ENCODE measurements around the gene ZNF490.
A peak's percentile ranks its signal among the peaks of the same experiment; 100 is the strongest.
"Not testable (repeated sequence)": the region's sequence is repeated elsewhere in the genome, so short reads cannot be mapped to it uniquely, and the experiment has no call there.

The ZNF490 gene

DNA sequence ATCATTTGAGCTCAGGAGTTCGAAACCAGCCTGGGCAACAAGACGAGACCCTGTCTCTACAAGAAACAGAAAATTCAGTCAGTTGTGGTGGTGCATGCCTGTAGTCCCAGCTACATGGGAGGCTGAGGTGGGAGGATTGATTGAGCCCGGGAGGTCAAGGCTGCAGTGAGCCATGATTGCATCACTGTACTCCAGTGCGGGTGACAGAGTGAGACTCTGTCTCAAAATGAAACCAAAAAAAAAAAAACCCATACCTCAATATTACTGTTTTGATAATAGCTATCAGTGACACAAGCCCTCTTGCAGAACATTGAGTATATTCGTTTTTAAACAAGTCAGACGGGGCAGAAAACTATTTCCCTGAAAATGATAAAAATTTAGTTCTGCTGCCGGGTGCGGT lies 16.3 kb upstream of the ZNF490 start:
- no peak overlapping the region for H3K4me3 ChIP-seq (ENCODE audit: low read length)
- no peak for DNase-seq (ENCODE audit: low read depth, low spot score)

DNA sequence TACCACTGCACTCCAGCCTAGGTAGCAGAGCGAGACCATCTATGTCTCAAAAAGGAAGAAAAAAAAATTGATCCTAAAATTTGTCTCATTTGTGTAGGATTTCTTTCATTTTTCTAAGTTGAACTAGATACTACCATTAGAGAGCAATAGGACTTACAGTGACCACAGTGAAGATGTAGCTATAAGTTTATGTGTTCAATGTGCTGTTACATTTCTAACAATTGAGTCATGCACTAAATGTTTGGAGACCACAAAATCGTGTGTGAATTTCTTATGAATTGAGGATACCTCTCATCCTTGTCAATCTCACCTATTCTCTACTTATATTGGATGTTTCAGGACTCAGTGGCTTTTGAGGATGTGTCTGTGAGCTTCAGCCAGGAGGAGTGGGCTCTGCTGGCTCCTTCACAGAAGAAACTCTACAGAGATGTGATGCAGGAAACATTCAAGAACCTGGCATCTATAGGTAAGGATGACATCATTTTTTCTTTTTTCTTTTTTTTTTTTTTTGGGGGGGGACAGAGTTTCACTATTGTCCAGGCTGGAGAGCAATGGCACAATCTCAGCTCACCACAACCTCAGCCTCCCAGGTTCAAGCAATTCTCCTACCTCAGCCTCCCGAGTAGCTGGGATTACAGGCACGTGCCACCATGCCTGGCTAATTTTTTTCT lies 12.9 kb upstream of the ZNF490 start:
- H3K4me3 ChIP-seq (ENCODE audit: low read length): no peak overlapping the region
- no peak for DNase-seq (ENCODE audit: low read depth, low spot score)

DNA sequence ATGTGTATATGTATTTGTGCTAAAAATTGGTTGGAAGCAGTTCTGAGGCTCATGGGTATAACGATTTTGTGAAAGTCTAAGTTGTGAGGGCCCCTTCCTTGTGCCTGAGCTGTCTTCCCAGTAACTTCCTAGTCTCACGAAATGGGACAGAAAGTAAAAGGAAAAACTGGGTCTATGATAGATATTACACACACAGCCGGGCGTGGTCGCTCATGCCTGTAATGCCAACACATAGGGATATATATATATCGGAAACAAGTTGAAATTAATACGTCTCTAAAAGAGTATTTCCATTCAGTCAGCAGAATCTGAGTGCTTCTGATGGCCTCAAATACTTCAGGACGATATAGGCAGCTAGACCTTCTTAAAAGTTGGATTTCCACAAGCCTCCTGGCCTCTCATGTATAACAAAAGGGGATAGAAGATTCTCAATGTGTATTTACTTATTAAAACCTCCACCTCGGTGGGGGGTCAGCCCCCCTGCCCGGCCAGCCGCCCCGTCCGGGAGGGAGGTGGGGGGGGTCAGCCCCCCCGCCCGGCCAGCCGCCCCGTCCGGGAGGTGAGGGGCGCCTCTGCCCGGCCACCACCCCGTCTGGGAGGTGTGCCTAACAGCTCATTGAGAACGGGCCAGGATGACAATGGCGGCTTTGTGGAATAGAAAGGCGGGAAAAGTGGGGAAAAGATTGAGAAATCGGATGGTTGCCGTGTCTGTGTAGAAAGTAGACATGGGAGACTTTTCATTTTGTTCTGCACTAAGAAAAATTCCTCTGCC lies 10.8 kb upstream of the ZNF490 start:
- not testable (repeated sequence) for DNase-seq (ENCODE audit: low read depth, low spot score); H3K4me3 ChIP-seq (ENCODE audit: low read length)

DNA sequence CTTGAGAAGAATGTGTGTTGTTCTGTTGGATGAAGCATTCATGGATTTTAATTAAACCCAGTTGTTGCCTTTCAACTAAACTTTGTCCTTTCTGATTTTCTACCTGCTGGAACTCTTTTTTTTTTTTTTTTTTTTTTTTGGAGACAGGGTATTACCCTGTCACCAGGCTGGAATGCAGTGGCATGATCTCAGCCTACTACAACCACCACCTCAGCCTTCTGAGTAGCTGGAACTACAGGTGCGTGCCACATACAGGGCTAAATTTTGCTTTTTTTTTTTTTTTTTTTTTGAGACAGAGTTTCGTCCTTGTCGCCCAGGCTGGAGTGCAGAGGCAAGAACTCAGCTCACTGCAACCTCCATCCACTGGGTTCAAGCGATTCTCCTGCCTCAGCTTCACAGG lies 7.0 kb upstream of the ZNF490 start:
- DNase-seq (ENCODE audit: low read depth, low spot score): no peak
- H3K4me3 ChIP-seq (ENCODE audit: low read length): no peak overlapping the region

DNA sequence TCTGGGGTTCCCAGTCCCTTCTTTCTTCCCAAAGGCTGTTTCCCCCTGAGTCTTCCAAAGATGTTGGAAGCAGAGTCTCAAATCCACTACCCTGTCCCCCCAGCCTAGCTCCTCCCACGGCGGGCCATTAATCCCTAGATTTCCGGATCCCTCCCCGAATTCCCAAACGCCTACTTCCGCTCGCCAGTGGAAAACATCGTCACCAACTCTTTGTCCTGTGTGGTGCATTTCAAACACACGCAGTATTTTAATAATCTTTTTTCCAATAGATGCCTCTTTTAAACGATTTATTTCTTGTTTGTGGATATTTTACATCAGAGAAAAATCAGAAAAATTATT lies 717 bp upstream of the ZNF490 start:
- peak overlapping the region; percentile 68 for H3K4me3 ChIP-seq (ENCODE audit: low read length)
- DNase-seq (ENCODE audit: low read depth, low spot score): no peak

DNA sequence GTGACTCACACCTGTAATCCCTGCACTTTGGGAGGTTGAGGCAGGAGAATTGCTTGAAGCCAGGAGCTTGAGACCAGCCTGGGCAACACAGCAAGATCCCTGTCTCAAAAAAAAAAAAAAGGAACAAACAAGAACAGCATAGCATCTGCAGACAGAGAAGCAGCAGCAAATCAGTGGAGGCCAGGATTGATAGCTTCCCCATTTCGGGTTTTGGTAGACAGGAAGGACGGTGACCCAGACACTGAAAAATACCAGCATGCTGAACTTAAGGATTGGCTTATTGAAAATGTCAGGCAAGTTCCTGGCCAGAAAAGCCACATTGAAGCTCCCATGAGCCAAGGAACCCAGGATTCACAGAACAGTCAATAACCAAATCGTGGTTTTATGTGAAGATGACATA lies 3.0 kb downstream of the ZNF490 start:
- no peak overlapping the region for H3K4me3 ChIP-seq (ENCODE audit: low read length)
- DNase-seq (ENCODE audit: low read depth, low spot score): no peak

DNA sequence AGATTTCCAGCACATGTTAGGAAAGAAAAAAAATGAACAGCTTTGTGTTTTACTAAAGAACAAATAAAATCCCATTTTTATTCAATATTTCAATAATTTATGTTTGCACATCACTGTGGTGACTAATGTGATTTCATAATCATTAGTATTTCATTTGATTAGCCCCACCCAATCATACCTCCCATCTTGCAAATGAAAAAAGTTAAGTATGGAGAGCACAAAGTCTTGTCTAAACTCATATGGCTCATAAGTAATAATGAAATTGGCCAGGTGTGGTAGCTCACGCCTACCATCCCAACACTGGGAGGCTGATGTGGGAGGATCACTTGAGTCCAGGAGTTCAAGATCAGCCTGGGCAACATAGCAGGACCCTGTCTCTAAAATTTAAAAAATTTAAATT lies 3.8 kb downstream of the ZNF490 start:
- no peak for DNase-seq (ENCODE audit: low read depth, low spot score)
- no peak overlapping the region for H3K4me3 ChIP-seq (ENCODE audit: low read length)

DNA sequence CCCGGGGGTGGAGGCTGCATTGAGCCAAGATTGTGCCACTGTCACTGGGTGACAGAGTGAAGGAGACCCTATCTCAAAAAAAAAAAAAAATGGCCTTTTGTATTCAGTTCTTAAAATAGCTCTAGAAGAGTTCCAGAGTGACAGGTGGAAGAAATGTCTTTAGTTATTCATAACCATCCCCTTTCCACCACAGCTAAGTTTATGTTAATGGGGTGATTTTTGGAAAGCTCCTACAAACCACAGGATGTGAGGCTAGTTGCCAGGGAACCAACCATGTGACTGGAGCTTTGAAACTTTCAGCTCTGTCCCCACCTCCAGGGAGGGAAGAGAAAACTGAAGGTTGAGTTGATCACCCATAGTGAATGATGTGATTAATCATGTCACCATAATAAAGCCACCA lies 6.9 kb downstream of the ZNF490 start:
- peak; percentile 75 for DNase-seq (ENCODE audit: low read depth, low spot score)
- H3K4me3 ChIP-seq (ENCODE audit: low read length): no peak overlapping the region

DNA sequence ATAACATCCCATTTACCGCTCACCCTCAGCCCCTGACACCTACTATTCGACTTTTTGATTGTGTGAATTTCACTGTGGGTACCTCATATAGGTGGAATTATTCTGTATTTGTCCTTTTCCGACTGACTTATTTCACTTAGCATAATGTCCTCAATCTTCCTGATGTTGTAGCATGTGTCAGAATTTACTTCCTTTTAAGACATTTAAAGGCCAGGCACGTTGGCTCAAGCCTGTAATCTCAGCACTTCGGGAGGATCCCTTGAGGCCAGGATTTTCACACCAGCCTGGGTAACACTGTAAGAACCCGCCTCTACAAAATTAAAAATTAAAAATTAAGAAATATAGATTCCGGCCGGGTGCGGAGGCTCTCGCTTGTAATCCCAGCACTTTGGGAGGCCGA lies 13.0 kb downstream of the ZNF490 start:
- H3K4me3 ChIP-seq (ENCODE audit: low read length): no peak overlapping the region

DNA sequence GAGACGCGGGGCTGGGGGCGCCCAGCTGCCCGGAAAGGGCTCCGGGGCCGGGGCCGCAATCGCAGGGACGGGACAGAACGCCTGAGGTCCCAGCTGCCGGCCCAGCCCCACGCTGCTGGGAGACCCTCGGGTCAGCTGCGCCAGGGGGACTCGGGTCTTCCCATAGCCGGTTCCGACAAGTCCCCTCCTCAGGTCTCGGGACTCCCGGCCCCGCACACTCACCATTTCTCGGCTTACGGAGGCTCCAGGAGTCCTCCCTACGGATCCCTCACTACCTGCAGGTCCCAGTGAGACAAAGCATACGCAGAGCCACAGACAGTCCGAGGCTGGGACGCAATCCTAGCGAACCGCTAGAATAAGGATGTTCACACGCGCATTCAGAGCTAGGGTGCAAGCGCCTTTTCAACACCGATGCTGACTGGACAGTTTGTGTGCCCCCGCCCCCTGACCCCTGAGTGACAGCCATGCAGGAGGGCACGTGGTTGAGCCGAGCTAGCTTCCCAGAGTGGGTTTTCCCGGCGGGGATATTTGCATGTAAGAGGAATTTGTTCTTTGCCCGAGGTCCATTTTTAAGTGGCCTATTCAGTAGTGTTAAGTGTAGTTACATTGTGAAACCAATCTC lies 13.6 kb downstream of the ZNF490 start:
- no peak overlapping the region for H3K4me3 ChIP-seq (ENCODE audit: low read length)
- DNase-seq (ENCODE audit: low read depth, low spot score): no peak

More for the DNA sequence above, 13.0 kb downstream of the ZNF490 start:
- DNase-seq (ENCODE audit: low read depth, low spot score): no peak

DNA sequence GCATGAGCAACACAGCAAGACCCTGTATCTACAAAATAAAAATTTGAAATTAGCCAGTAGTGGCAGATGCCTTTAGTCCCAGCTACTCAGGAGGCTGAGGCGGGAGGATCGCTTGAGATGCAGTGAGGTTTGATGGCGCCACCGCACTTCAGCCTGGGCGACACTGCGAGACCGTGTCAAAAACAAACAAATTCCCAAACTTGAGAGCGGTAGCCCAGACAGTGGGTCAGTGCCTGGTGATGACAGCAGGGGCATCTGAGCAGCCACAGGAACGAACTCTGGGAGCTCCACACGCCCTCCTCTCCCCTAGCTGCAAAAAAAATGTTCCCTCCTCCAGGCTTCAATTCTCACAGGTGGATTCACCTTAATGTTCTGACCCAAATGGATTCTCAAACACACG lies 14.1 kb downstream of the ZNF490 start:
- H3K4me3 ChIP-seq (ENCODE audit: low read length): no peak overlapping the region
- no peak for DNase-seq (ENCODE audit: low read depth, low spot score)

DNA sequence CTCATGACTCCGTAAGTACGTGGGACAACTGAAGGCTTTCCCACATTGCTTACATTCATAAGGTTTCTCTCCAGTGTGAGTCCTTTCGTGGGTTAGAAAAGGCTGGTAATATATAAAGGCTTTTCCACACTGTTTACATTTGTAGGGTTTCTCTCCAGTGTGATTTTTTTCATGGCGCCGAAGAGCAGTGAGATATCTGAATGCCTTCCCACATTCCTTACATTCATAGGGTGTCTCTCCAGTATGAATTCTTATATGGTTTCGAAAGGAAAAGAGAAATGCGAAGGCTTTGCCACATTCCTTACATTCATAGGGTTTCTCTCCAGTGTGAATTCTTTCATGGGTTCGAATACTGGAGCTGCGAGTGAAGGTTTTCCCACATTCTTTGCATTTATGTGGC lies 29.5 kb downstream of the ZNF490 start:
- no peak for DNase-seq (ENCODE audit: low read depth, low spot score)
- H3K4me3 ChIP-seq (ENCODE audit: low read length): no peak overlapping the region

DNA sequence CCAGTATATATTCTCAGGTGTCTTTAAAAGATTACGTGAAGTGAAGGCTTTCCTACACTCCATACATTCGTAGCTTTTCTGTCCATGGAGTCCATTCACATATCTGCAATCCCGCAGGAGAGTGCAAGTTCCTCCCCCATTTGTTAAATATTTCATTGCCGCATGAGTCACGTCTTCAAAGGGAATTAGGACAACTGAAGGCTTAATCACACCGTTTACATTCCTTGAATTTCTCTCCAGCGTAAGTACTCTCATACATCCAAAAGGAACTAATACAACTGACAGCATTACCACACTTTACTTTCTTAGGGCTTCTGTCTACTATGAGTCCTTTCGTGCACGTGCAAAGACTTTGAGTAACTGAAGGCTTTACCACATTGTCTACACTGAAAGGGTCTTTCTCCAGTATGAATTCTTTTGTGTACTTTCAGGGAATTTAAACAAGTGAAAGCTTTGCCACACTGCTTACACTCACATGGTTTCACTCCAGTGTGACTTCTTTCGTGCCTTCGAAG lies 30.4 kb downstream of the ZNF490 start:
- no peak overlapping the region for H3K4me3 ChIP-seq (ENCODE audit: low read length)
- no peak for DNase-seq (ENCODE audit: low read depth, low spot score)

DNA sequence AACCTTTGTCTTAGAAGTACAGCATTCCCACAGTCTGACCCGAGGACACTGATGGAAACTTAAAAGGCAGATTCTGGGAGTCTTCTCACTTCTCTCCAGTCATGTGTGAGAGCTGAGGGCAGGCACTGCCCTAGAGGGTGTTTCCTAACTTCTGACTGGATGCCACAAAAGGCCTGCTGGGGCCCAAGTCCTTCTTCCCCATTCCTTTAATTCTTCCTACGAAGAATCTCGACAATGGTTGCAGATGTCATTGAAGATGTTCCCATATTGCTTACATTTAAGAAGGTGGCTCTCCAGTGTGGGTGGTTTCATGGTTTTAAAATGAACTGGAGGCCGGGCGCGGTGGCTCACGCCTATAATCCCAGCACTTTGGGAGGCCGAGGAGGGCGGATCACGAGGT lies 32.0 kb downstream of the ZNF490 start:
- no peak for DNase-seq (ENCODE audit: low read depth, low spot score)
- no peak overlapping the region for H3K4me3 ChIP-seq (ENCODE audit: low read length)

DNA sequence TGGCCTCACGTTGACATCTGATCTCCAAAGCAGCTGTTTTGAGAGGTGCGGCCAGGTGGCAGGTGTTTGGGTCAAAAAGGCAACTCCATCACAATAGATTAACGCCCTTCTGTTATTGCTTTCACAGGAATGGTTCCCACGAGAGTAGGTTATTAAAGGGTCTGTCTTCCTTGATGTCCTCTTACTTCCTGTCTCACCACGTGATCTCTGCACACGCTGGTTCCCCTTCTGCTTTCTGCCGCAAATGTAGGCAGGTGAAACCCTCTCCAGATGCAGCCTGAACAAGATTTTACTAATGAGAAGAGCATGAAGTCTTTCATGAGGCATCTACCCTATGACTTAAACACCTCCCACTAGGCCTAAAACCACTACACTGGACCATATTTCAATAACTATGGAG lies 36.6 kb downstream of the ZNF490 start:
- DNase-seq (ENCODE audit: low read depth, low spot score): peak; percentile 50
- H3K4me3 ChIP-seq (ENCODE audit: low read length): no peak overlapping the region

DNA sequence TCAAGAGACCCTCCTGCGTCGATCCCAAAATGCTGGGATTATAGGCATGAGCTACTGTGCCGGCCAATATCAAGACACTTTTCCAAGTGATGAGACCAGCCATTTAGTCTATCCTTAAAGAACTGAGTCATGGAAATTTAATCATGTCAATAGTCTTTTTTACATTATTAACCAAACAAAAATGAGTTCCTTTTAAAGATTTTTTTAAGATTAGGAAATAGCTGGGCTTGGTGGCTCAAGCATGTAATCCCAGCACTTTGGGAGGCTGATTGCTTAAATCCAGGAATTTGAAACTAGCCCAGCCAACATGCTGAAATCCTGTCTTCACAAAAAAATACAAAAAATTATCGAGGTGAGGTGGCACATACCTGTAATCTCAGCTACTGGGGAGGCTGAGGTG lies 42.7 kb downstream of the ZNF490 start:
- no peak overlapping the region for H3K4me3 ChIP-seq (ENCODE audit: low read length)
- DNase-seq (ENCODE audit: low read depth, low spot score): no peak

DNA sequence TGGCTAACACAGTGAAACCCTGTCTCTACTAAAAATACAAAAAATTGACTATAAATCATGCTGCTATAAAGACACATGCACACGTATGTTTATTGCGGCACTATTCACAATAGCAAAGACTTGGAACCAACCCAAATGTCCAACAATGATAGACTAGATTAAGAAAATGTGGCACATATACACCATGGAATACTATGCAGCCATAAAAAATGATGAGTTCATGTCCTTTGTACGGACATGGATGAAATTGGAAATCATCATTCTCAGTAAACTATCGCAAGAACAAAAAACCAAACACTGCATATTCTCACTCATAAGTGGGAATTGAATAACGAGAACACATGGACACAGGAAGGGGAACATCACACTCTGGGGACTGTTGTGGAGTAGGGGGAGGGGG lies 44.2 kb downstream of the ZNF490 start:
- DNase-seq (ENCODE audit: low read depth, low spot score); H3K4me3 ChIP-seq (ENCODE audit: low read length): not testable (repeated sequence)

DNA sequence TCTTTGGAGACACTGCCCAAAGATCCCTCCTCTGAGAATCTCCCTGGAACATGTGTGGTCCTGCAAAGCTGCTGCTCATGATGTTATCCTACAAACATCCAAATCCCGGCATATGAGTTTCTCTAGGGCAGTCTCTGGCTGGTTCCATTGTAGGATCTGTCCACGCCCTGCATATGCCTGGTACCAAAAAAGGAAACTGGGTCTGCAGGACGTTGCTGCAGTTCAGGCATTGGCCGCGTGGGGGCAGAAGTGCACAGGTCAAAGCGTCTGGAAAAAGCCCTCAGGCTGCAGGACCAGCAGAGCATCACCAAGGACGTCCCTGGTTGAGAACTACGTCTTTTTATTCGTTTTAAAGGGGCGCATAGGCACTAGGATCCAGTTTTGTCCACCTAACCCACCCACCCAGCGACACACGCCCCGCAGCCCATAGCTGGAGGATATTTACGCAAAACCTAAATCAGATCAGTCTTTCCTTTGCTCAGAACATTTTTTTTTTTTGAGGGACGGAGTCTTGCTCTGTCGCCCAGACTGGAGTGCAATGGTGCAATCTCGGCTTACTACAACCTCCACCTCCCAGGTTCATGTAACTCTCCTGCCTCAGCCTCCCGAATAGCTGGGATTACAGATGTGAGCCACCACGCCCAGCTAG lies 46.5 kb downstream of the ZNF490 start:
- no peak overlapping the region for H3K4me3 ChIP-seq (ENCODE audit: low read length)
- peak; percentile 80 for DNase-seq (ENCODE audit: low read depth, low spot score)

DNA sequence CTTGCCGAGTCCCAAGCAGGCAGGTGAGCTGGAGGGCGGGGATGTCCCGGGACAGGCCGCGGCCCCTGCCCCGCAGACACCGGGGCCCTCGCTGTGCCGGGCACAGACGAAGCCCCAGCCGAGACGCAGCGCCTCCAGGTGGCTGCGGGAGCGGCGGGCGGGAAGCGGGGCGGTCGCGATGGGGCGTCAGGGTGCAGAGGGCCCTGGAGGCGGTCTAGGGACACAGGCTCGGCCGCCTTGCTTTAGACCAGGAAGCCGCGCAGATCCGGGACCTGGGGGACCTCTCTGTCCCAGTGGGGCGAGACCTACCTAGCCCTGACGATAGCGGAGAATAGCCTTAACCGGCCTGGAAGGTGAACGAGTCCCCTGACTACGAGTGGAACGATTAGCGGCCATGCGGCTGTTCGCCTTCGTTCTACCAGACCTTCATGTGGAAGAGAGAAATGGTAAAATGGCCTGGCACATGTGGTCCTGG lies 55.1 kb downstream of the ZNF490 start:
- no peak overlapping the region for H3K4me3 ChIP-seq (ENCODE audit: low read length)
- no peak for DNase-seq (ENCODE audit: low read depth, low spot score)

All from Jurkat, Clone E6-1 (cell line).